SU-DHL-6 (cell line): ENCODE data around the gene FBXW11.

Source experiments
- H2AFZ ChIP-seq: fragments of 200-600 bp; sonication (generic); 2 replicates; pipeline ENCODE4 v1.6.1; 2014; ENCODE audit warnings: low read depth, mild to moderate bottlenecking, moderate library complexity, mixed read lengths, antibody characterized with exemption, low read length; ENCODE audit not compliant: severe bottlenecking
- H3F3A ChIP-seq: fragments of 200-600 bp; shearing (Covaris generic); 2 replicates; pipeline ENCODE4 v1.6.0; 2016; ENCODE audit warnings: antibody characterized with exemption, mild to moderate bottlenecking; ENCODE audit not compliant: insufficient read depth
- H3K27ac ChIP-seq: fragments of 200-600 bp; sonication (generic); 2 replicates; pipeline ENCODE4 v1.5.1; 2016; ENCODE audit warnings: low read depth, mild to moderate bottlenecking, low read length, moderate library complexity, mixed read lengths
- H3K27me3 ChIP-seq: fragments of 200-600 bp; sonication (generic), shearing (Covaris generic); 2 replicates; pipeline ENCODE4 v1.6.0; 2014; ENCODE audit warnings: mild to moderate bottlenecking, low read length
- H3K36me3 ChIP-seq: fragments of 200-600 bp; sonication (generic); 2 replicates; pipeline ENCODE4 v1.6.1; 2014; ENCODE audit warnings: mild to moderate bottlenecking, low read length, mixed read lengths
- H3K4me2 ChIP-seq: fragments of 300-600, 200-600 bp; shearing (Covaris generic), sonication (generic); 2 replicates; pipeline ENCODE4 v1.6.0; 2014; ENCODE audit warnings: low read length, low read depth, mild to moderate bottlenecking; ENCODE audit not compliant: poor library complexity, severe bottlenecking
- H3K4me3 ChIP-seq: fragments of 200-600 bp; sonication (generic); 2 replicates; pipeline ENCODE4 v1.5.1; 2014; ENCODE audit warnings: antibody characterized with exemption, low read length, mild to moderate bottlenecking, mixed read lengths; ENCODE audit not compliant: insufficient read depth, poor library complexity, severe bottlenecking
- H3K79me2 ChIP-seq: fragments of 200-600 bp; sonication (generic); 2 replicates; pipeline ENCODE4 v1.6.1; 2014; ENCODE audit warnings: mild to moderate bottlenecking, low read length, moderate library complexity; ENCODE audit not compliant: insufficient read depth
- H3K9ac ChIP-seq: fragments of 200-600 bp; sonication (generic); 2 replicates; pipeline ENCODE4 v1.7.0; 2014; ENCODE audit warnings: mild to moderate bottlenecking, low read length
- H3K9me2 ChIP-seq: fragments of 200-600 bp; sonication (generic); replicated peaks from 2 replicates; pipeline ENCODE4 v1.6.1; 2014; ENCODE audit warnings: low read length; ENCODE audit not compliant: insufficient read depth
- H3K9me3 ChIP-seq: fragments of 200-600 bp; sonication (generic); 2 replicates; pipeline ENCODE4 v1.6.1; 2014; ENCODE audit warnings: low read length, mixed read lengths; ENCODE audit not compliant: insufficient read depth
- H4K20me1 ChIP-seq: fragments of 200-600 bp; sonication (generic); 2 replicates; pipeline ENCODE4 v1.6.1; 2014; ENCODE audit warnings: low read depth, mild to moderate bottlenecking, antibody characterized with exemption, low read length, moderate library complexity, mixed read lengths
- CTCF ChIP-seq: fragments of 200-600 bp; sonication (generic); IDR thresholded peaks from one replicate; pipeline ENCODE4 v1.5.1; 2017; ENCODE audit warnings: antibody characterized with exemption, mild to moderate bottlenecking, low read length, moderate library complexity; ENCODE audit not compliant: insufficient read depth, poor library complexity, severe bottlenecking
- EZH2phosphoT487 ChIP-seq: fragments of 200-600 bp; sonication (generic), shearing (Covaris generic); conservative IDR thresholded peaks from 2 replicates; pipeline ENCODE4 v1.6.1; 2018; ENCODE audit warnings: mild to moderate bottlenecking, antibody characterized with exemption, low read length, moderate library complexity, mixed read lengths

The FBXW11 gene

DNA sequence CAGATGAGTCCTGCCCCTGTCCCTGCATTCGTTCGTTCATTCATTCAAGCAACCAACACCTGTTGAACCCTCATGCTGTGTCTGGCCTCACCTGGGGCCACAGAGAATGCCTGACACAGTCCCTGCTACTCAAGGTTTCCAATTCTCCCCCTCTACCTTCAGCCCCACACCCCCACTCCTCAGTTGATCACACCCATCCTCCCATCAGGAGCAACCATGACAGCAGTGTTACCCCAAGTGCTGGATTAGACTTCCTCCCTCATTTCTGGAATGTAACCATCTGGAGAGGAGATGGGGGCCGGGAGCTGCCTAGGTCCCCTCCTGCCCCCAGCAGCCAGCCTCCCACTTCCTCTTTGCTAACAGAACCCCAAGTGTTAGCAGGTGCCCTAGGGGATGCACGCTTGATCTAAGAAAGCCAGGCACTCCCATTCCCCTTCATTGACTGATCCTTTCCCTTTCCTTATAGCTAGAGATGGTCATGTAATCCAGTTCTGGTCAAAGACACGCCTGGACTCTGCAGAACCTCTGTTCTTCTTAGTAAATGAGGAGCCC, 163.6 kb downstream of the FBXW11 start:
- TF ChIP-seq CTCF, result no peak
- no peak for TF ChIP-seq EZH2phosphoT487
- Histone ChIP-seq H3F3A (no peaks in the 10 kb centered on the region), H3K9me3 (no peaks in the 10 kb centered on the region), H3K9me2 (no peaks in the 10 kb centered on the region), H3K36me3 (no peaks in the 10 kb centered on the region), H2AFZ (no peak overlapping the region), H3K9ac (no peak overlapping the region), H3K4me2 (no peak overlapping the region), H3K27me3 (no peaks in the 10 kb centered on the region), H4K20me1 (no peaks in the 10 kb centered on the region), H3K4me3 (no peak overlapping the region), H3K79me2 (no peaks in the 10 kb centered on the region), H3K27ac (no peak overlapping the region)

DNA sequence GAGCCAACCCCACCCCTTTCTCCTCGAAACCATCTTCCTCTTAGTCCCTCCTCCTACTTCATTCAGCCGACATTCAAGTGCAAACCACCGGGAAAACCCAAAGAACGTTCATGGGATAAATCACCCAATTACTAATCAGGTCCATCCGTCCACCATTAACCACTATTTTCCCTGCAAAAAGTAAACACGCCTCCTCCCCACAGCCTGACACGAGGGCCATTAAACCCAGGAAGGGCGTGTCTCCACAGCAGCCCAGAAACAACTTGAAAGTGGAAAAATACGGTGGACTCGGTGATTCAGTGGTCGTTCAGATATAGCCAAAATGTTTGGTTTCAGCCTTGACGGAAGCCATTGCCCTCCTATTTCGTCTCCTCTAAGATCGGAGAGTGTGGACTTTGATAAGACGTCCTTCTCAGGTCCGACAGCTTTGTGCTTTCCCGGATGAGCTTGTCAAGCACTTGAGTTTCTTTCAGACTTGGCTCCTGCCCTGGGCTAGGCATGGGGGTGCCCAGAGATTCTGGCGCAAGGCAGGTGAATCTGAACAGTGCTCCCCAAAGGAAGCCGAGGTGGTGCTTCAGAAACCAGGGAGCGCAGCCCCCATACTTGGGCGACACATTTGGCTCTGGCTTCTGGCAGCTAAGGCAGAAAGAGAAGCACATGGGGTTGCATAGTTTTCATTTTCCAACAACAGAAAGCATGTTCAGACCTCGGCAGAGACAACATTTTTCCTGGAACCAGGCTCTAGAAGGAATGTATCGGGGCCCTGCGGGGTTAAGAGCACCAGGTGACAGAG, 164.3 kb downstream of the FBXW11 start:
- Histone ChIP-seq H3K9me3 (no peaks in the 10 kb centered on the region), H3K4me2 (no peak overlapping the region), H3K27ac (no peak overlapping the region), H4K20me1 (no peaks in the 10 kb centered on the region), H3K36me3 (no peaks in the 10 kb centered on the region), H3F3A (no peaks in the 10 kb centered on the region), H2AFZ (no peak overlapping the region), H3K79me2 (no peaks in the 10 kb centered on the region), H3K9me2 (no peaks in the 10 kb centered on the region), H3K27me3 (no peaks in the 10 kb centered on the region), H3K4me3 (no peak overlapping the region), H3K9ac (no peak overlapping the region)
- TF ChIP-seq CTCF, result no peak
- no peak for TF ChIP-seq EZH2phosphoT487

GRCh38 chr5:171840711-171841522, 165.5 kb downstream of the FBXW11 start:
- Histone ChIP-seq H3K4me3 (no peak overlapping the region), H3F3A (no peaks in the 10 kb centered on the region), H4K20me1 (no peaks in the 10 kb centered on the region), H3K9me3 (no peaks in the 10 kb centered on the region), H3K9ac (no peak overlapping the region), H3K27ac (no peak overlapping the region), H3K9me2 (no peaks in the 10 kb centered on the region), H2AFZ (no peak overlapping the region), H3K36me3 (no peaks in the 10 kb centered on the region), H3K4me2 (no peak overlapping the region), H3K79me2 (no peaks in the 10 kb centered on the region), H3K27me3 (no peaks in the 10 kb centered on the region)
- TF ChIP-seq EZH2phosphoT487 (no peak), CTCF (no peak)
